Stimulated activated CD4-positive, alpha-beta T cell treated with anti-CD3 and anti-CD28 coated beads, Interleukin-4, amount 100 ng/mL, for 4 hours (primary cell): ENCODE data around the gene MED8.

ENCODE experiments used
- DNase-seq, 2 experiments: peaks; one replicate each; pipeline ENCODE4 v3.0.0-alpha.2; 2020

Gene MED8

GRCh38 chr1:43389326-43390313, at the start of gene MED8, which contains the start of gene SZT2:
TSS of gene MED8 (minus strand) at chr1:43389800. CDS start at chr1:43389764, 36 bp downstream.
TSS of gene SZT2 (plus strand) at chr1:43389899. CDS start at chr1:43389969, 70 bp downstream.
- DNase-seq, result peak; percentile 86 to 91

- DNase-seq, result no peak
Observed at GRCh38 chr1:43438953-43439581, 49.5 kb upstream of the MED8 start.

GRCh38 chr1:43438576-43438952, 49.0 kb upstream of the MED8 start:
- DNase-seq, result no peak

- no peak for DNase-seq
Observed at GRCh38 chr1:43438006-43438405, 48.4 kb upstream of the MED8 start.

GRCh38 chr1:43437031-43437973, 47.7 kb upstream of the MED8 start:
- no peak for DNase-seq

- no peak for DNase-seq
Observed at GRCh38 chr1:43436371-43436770, 46.8 kb upstream of the MED8 start.

GRCh38 chr1:43435146-43436145, 45.8 kb upstream of the MED8 start:
- DNase-seq, result no peak

- DNase-seq, result no peak
Observed at GRCh38 chr1:43434256-43434655, 44.7 kb upstream of the MED8 start.

- DNase-seq, result no peak
Observed at GRCh38 chr1:43432907-43433306, 43.3 kb upstream of the MED8 start.

GRCh38 chr1:43432171-43432860, 42.7 kb upstream of the MED8 start:
- DNase-seq, result no peak

- DNase-seq, result no peak
Observed at GRCh38 chr1:43431676-43432075, 42.1 kb upstream of the MED8 start.

GRCh38 chr1:43430831-43431230, 41.2 kb upstream of the MED8 start:
- no peak for DNase-seq

GRCh38 chr1:43427941-43428340, 38.3 kb upstream of the MED8 start:
- DNase-seq, result no peak

GRCh38 chr1:43427524-43427923, 37.9 kb upstream of the MED8 start:
- no peak for DNase-seq

- no peak for DNase-seq
Observed at GRCh38 chr1:43426221-43426620, 36.6 kb upstream of the MED8 start.

- no peak for DNase-seq
Observed at GRCh38 chr1:43425045-43425444, 35.4 kb upstream of the MED8 start.

GRCh38 chr1:43423672-43424550, 34.3 kb upstream of the MED8 start:
- no peak for DNase-seq

GRCh38 chr1:43422995-43423671, 33.5 kb upstream of the MED8 start:
- no peak for DNase-seq
